HG03066 (cell line): Measurements from ENCODE around the gene TPRA1.
A peak's percentile ranks its signal among the peaks of the same experiment; 100 is the strongest.

Experiments
- ATAC-seq: cut with Tn5 transposase; IDR thresholded peaks from one replicate; pipeline ENCODE4 v1.9.1; 2021; ENCODE audit warnings: low read depth; ENCODE audit not compliant: unreplicated experiment

TPRA1 gene

GRCh38 chr3:127593178-127593577 is 2.6 kb upstream of the TPRA1 start:
- no peak for ATAC-seq

DNA sequence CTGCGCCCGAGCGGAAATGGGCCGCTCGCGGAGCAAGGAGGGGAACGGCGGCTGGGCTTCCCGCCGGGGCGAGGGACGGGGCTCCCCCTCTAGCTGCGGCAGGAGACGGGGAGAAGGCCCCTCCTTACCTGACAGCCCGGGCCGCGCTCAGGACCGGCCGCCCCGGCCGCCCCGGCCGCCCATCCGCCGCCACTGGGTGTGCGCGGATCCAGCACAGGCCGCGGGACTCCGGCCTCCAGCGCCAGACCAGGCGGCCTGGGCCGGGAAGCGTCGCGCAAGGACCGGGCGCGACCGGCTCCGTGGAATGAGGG is 296 bp downstream of the TPRA1 start:
- peak; percentile 31 for ATAC-seq

GRCh38 chr3:127589600-127590281 is 792 bp downstream of the TPRA1 start:
- ATAC-seq, result peak; percentile 1

DNA sequence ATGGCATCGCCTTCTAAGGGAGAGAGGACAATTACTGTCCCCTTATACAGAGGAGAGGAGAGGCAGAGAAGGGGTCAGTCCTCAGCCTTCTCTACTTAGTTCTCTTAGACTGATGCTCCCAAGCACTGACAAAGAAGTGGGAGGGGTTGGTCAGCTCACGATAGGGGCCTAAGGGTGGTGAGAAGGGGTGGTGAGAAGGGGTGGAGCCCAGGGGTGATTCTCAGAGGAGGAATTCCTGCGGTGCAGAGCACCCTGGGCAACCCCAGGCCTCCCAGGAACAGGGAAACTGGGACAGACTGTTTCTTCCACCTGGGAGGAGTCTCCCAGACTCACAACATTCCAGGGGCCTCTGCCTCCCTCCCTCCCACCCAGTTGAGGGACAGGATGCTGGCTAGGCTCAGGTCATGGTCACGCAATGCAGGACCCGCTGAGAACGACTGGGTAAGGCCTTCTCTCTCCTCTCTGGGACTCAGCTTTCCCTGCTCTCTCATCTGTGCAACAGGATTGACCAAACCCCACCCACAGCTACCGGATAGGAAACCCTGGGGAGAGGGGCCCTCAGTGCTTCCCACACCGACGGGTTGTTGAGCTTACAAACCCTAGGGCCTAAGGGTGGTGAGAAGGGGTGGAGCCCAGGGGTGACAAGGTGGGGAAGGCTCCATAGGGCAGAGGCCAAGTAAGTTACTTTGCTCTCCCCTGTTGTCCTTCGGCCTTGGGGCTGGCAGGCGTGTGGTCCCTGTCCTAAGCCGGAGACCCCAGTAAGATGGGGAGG is 1.5 kb downstream of the TPRA1 start:
- ATAC-seq, result no peak

GRCh38 chr3:127587876-127588275 is 2.7 kb downstream of the TPRA1 start:
- no peak for ATAC-seq

DNA sequence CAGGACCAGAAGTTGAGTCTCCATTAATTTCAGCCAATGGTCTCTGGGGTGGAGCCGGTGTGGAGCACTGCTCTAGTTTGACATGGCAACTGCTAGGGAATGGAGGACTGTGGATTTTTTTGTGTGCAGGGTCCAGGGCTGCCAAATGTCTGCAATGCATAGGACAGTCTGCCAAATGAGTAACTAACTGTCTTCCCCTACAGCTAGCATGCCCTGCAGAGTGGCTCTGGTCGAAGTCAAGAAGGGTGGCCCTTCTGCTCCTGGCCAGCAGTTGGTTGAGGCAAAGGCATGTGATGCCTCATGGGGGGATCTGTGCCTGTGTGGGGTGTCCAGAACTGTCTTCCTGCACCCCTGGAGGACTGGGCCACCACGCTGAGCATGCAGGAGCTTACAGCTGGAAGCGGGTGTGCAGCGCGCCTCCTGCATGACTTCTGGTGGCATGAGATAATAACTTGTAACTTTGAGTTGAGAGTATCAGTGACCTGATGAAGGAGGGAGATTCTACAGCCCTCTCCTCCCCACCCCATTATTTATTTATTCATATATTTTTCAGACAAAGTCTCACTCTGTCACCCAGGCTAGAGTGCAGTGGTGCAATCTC is 4.6 kb downstream of the TPRA1 start:
- no peak for ATAC-seq

GRCh38 chr3:127585163-127585812 is 5.2 kb downstream of the TPRA1 start:
- ATAC-seq, result no peak

DNA sequence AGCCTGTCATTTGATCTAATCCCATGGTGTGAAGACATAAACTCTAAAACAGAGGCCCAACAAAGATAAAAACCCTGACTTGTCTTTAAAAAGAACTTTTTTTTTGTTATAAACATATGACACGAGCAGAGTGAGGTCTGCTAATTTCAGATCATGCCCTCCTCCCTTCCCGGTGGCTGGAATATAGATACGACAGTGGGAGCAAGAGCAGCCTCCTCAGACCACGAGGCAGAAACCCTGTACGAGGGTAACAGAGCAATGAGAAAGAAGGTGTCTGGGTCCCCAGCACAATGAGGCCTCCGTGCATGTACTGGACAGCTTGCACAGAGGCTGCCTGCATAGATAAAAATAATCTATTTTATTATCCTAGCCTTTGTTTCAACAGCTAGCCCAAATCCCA is 5.8 kb downstream of the TPRA1 start:
- no peak for ATAC-seq

GRCh38 chr3:127580327-127581060 is 10.0 kb downstream of the TPRA1 start:
- no peak for ATAC-seq

DNA sequence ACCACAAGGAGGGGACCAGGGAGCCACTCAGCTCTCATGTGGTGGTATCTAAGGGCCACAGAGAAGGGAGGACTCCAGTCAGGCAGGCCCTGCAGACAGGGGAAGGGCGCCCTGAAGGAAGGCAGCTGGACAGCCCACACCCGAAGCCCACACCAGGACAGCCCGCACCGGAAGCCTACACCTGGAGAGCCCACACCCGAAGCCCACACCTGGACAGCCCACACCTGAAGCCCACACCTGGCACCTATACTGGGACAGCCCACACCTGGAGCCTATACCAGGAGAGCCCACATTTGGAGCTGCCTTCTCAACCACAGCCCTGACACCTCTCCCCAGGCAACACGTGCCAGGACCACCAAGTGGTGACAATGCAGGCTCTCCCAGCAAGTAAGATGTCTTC is 11.7 kb downstream of the TPRA1 start:
- no peak for ATAC-seq

- no peak for ATAC-seq
Observed at GRCh38 chr3:127578168-127578567, 12.4 kb downstream of the TPRA1 start.

- ATAC-seq, result no peak
Observed at GRCh38 chr3:127577448-127577847, 13.1 kb downstream of the TPRA1 start.

DNA sequence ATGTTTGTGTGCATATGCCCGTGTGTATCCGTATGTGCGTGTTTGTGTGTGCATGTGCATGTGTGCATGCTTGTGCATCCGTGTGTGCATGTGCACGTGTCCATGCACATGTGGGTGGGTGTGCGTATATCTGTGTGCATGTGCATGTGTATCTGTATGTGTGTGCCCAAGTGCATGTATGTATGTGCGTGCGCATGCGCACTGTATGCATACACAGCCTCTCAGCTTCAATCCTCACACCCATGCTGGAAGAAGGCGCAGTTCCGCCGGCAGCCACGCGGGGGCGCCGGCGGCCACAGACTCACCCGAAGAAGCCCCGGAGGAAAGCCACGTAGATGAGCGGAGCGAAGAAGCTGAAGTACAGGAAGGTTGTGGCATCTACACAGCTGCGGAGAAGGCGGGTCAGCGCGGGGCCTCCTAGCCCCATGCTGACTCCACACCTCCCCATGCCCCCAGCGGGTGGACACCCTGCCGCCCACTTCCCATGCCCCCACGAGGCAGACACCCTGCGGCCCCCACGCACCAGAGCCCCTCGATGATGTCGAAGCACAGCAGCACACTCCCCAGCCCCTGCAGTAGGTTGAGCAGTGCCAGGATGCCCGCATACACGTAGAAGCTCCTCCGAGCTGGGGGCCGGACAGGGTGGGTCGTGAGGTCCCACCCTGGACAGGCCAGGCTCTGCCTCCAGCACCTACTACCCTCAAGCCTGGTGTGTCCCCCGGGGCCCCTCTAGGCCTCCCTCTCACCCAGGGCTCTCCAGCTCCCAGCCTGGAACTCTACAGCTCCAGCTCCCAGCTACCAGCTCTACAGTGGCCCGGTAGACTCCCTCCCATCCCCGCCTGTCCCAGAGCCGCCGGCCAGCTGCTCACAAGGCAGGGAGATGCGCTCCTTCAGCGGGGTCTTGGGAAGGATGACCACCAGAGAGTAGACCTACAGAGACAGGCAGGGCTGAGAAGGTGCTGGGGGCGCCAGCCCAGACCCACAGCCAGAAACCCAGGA is 15.4 kb downstream of the TPRA1 start:
- ATAC-seq, result peak; percentile 88

- no peak for ATAC-seq
Observed at GRCh38 chr3:127573912-127574311, 16.6 kb downstream of the TPRA1 start.

DNA sequence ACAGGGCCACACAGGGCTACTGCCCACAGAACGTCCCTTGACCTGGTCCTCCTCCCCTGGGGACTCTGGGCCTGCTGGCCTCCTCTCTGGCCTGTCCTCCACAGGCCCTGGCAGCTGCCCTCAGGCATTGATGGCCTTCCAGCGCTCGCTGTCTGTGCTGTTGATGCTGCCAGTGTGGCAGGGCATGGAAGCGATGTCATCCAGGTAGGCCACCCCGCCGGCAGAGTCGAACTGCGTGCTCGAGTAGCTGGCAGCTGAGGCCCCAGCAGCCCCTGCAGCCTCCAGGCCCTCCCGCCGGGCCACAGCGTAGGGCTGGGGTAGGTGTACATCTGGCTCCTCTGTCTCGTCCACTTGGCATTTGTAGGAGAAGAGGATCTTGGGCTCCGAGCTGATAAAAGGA is 17.1 kb downstream of the TPRA1 start:
- no peak for ATAC-seq

GRCh38 chr3:127572735-127573134 is 17.8 kb downstream of the TPRA1 start:
- ATAC-seq, result no peak

GRCh38 chr3:127572186-127572585 is 18.3 kb downstream of the TPRA1 start:
- ATAC-seq, result no peak

GRCh38 chr3:127570520-127570919 is 20.0 kb downstream of the TPRA1 start:
- no peak for ATAC-seq

- ATAC-seq, result no peak
Observed at GRCh38 chr3:127569160-127569559, 21.4 kb downstream of the TPRA1 start.

DNA sequence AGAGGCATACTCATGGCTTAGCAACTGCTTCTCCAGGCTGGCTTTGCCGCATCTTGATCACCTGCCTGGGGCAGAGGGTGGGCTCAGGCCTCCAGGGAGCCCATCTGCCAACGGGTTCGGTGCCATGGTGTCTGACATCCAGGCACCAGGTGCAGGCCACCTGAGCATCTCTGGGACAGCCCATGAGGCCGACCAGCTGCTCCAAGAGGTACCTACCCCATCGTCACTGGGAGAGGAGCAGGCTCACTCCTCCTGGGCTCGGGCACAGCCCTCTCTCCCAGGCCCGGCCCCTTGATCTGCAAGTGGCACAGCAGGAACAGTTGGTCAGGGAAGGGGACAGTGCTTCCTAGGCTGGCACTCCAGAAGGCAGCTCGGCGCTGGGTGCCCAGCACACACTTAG is 21.9 kb downstream of the TPRA1 start:
- ATAC-seq, result no peak
